Upper lobe of left lung (tissue), 6 donors: Measurements from ENCODE around the gene TADA3. TPM values are rescaled to one million over a fixed set of nuclear protein-coding genes. Genes with fewer than 3 reads are reported as not detected.

Experiments used
- ATAC-seq, 2 donors: fragments of 200-7000 bp; cut with Tn5 transposase; one replicate each; pipeline ENCODE4 v1.9.1; 2022; ENCODE audit warnings: mild to moderate bottlenecking in 2 of 2, moderate library complexity in 2 of 2; ENCODE audit not compliant: low FRiP score in 2 of 2
- DNase-seq, 2 donors: peaks; one replicate each; pipeline ENCODE4 v3.0.0-alpha.2; 2019 to 2020
- H3K27ac ChIP-seq, 4 donors: fragments of 200-600 bp; sonication (generic); one replicate each; pipeline ENCODE4 v1.5.1; 2016 to 2019
- H3K27me3 ChIP-seq, 4 donors: fragments of 200-600 bp; sonication (generic); one replicate each; pipeline ENCODE4 v1.5.1; 2017 to 2019
- H3K36me3 ChIP-seq, 4 donors: fragments of 200-600 bp; sonication (generic); one replicate each; pipeline ENCODE4 v1.5.1; 2016 to 2019
- H3K4me1 ChIP-seq, 4 donors: fragments of 200-600 bp; sonication (generic); one replicate each; pipeline ENCODE4 v1.5.1; 2018 to 2019
- H3K4me3 ChIP-seq, 4 donors: fragments of 200-600 bp; sonication (generic); one replicate each; pipeline ENCODE4 v1.5.1; 2017 to 2019; ENCODE audit warnings: mild to moderate bottlenecking in 2 of 4, moderate library complexity in 1 of 4
- H3K9me3 ChIP-seq, 4 donors: fragments of 200-600 bp; sonication (generic); one replicate each; pipeline ENCODE4 v1.5.1; 2018 to 2019
- CTCF ChIP-seq, 6 experiments: fragments of 450-650 bp in 4 of 6; fragments of 200-600 bp in 2 of 6; sonication (generic) in 2 of 6; IDR thresholded peaks; one replicate each; pipeline ENCODE4 v1.5.1; 2016 to 2019; ENCODE audit warnings: antibody characterized with exemption in 6 of 6
- POLR2AphosphoS5 ChIP-seq, 2 donors: sonication (generic); formaldehyde crosslinking; IDR thresholded peaks; one replicate each; pipeline ENCODE4 v1.5.1; 2017; ENCODE audit warnings: antibody characterized with exemption in 2 of 2
- WGBS, 2 donors: methylation state at CpG; one replicate each; pipeline ENCODE4 v1.1.5; 2017 to 2018; 5-methylcytosine and 5-hydroxymethylcytosine counted together
- total RNA-seq, 6 donors: library from RNA; depleted of rRNA in 4 of 6; stranded (reverse); fragments of >200 nt in 4 of 6; gene quantifications; one replicate each; pipeline versions ENCODE4 v1.1.0 to v1.2.1, GENCODE V29; 2016 to 2021
- donor health status: DM: no; HTN: no; CAD: no; lungs with moderate emphysema.
- donor health status: DM: no; HTN: yes; CAD: no; lungs with severe emphysema.

The TADA3 gene
- total RNA-seq, 6 donors from 2014 or later = 48.2 to 68.0 (median 60.7) TPM

- no peaks in the 10 kb centered on the region for H3K27me3 ChIP-seq
- WGBS, 2 donors = 1 to 2% methylated on average over 16 to 17 of the region's 17 CpGs
- H3K4me1 ChIP-seq = peaks cover 21 to 44% (median 24%) of the 10 kb centered on the region in 4 donors
- peaks cover 4 to 19% (median 13%) of the 10 kb centered on the region in 4 donors for H3K36me3 ChIP-seq
- TF ChIP-seq CTCF (IDR thresholded peaks at IDR 0.05) (peak in 1 of 6 experiments; percentile 5), POLR2AphosphoS5 (IDR thresholded peaks at IDR 0.05) (no peak)
- H3K9me3 ChIP-seq = no peaks in the 10 kb centered on the region
- no peak for DNase-seq
- peak overlapping the region; percentile 93 to 96 (median 96) for H3K27ac ChIP-seq
- ATAC-seq = peak; percentile 79 to 84
- H3K4me3 ChIP-seq = peak overlapping the region; percentile 40 to 89 (median 72)
Observed at GRCh38 chr3:9730657-9731205, 61.5 kb downstream of the TADA3 start.

Other genes starting within 250 kb of the TADA3 start
- gene LHFPL4, start 238.7 kb downstream of the TADA3 start, total RNA-seq = under 1 TPM in 1 of 6 donors, not detected in 5; 0.52 TPM
- 10 to 100 TPM; 43.7 to 66.1 (median 57.6) TPM for gene MTMR14, start 143.0 kb downstream of the TADA3 start, total RNA-seq
- under 1 TPM in 3 of 6 donors, not detected in 3; 0.20 to 0.39 (median 0.30) TPM for gene CPNE9, start 88.6 kb downstream of the TADA3 start, total RNA-seq
- 10 to 100 TPM; 18.8 to 44.0 (median 26.5) TPM for gene BRPF1, start 60.7 kb downstream of the TADA3 start, total RNA-seq
- 10 to 100 TPM; 13.7 to 49.2 (median 18.3) TPM for gene OGG1, start 42.5 kb downstream of the TADA3 start, total RNA-seq
- gene CAMK1, start 22.5 kb downstream of the TADA3 start, total RNA-seq = 10 to 100 TPM; 19.5 to 44.0 (median 27.6) TPM
- gene ARPC4, start 609 bp upstream of the TADA3 start, total RNA-seq = 100 to 1,000 TPM in 5 of 6 donors, 10 to 100 TPM in 1; 88.3 to 186 (median 158) TPM
- 100 to 1,000 TPM in 2 of 6 donors, 10 to 100 TPM in 4; 33.0 to 544 (median 64.4) TPM for gene TTLL3, start 17.8 kb upstream of the TADA3 start, total RNA-seq
- gene RPUSD3, start 51.5 kb upstream of the TADA3 start, total RNA-seq = 10 to 100 TPM; 23.8 to 58.7 (median 34.9) TPM
- gene CIDEC, start 87.8 kb upstream of the TADA3 start, total RNA-seq = not detected
- gene JAGN1, start 98.1 kb upstream of the TADA3 start, total RNA-seq = 10 to 100 TPM in 4 of 6 donors, 1 to 10 TPM in 2; 4.2 to 33.3 (median 24.2) TPM
- 10 to 100 TPM; 16.1 to 44.8 (median 27.0) TPM for gene IL17RE, start 110.4 kb upstream of the TADA3 start, total RNA-seq
- 10 to 100 TPM; 26.3 to 83.8 (median 32.9) TPM for gene IL17RC, start 124.6 kb upstream of the TADA3 start, total RNA-seq
- gene CRELD1, start 141.4 kb upstream of the TADA3 start, total RNA-seq = 10 to 100 TPM; 31.7 to 72.3 (median 44.0) TPM
- gene PRRT3, start 159.9 kb upstream of the TADA3 start, total RNA-seq = 1 to 10 TPM; 1.6 to 7.1 (median 4.5) TPM
- 10 to 100 TPM; 26.2 to 79.0 (median 46.3) TPM for gene EMC3, start 194.4 kb upstream of the TADA3 start, total RNA-seq
- 10 to 100 TPM in 1 of 6 donors, 1 to 10 TPM in 5; 3.0 to 23.0 (median 5.8) TPM for gene FANCD2, start 234.0 kb upstream of the TADA3 start, total RNA-seq